ENCODE data around the gene IL3RA.
A peak's percentile ranks its signal among the peaks of the same experiment; 100 is the strongest.

The IL3RA gene

DNA sequence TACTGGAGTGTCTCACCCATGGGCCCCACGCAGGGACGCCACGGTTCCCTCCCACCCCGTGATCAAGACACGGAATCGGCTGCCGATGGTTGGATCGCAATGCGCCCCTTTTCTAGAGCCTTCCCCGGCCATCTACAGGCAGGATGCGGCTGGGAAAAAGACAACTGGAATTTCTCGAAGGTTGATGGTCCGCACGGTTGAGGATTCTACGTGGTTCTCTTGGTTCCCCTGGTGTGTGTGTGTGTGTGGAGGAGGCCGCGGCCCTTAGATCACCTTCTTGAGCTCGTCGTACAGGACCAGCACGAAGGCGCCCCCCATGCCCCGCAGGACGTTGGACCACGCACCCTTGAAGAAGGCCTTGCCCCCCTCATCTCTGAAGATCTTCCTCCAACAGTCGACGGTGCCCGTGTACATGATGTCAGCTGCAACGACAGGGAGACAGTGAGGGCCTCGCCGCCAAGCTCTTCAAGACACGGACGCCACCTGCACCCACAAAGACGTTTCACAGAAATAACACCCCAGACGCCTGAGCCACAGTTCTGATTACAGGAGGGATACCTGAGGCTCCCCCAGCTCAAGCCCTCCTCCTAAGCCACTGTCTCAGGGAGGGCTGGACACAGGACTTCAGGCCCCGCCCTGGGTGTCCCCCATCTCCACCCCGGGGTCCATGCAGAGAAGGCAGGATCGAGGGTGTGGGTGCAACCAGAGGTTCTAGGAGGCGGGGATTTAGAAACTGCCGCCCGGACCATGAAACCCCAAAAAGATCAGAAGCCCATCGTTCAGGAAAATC, 49.9 kb downstream of the IL3RA start:
- DNase-seq (ENCODE audit: low read depth): no peak
- TF ChIP-seq CTCF (conservative IDR thresholded peaks at IDR 0.05; ENCODE audit: low read depth, low read length): no peak

DNA sequence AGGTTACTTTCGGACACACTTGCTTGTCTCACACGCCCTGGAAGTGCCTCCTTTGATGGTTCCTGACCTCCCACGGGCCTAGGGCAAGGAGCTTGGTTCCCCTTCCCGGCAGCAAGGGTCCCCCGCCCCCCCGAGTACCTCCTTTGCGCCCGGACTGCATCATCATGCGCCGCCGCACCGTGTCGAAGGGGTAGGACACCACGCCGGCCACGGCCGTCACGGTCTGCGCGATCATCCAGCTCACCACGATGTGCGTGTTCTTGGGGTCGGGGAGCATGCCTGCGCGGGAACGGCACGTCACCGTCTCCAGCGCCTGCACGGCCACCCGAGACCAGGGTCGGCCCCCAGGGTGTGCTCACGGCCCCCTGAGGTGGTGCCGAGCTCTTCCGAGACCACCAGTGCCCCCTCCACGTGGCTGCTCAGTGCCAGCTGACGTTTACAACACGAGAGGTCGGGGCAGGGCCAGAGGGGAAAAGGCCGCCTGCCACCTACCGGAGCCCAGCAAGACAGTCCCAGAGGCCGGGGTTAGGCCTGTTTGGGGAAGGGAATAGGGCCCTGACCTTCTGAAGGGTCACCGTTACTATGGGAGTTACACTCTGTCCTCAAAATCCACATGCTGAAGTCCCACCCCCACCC, 50.7 kb downstream of the IL3RA start:
- no peak for DNase-seq (ENCODE audit: low read depth)
- TF ChIP-seq CTCF (conservative IDR thresholded peaks at IDR 0.05; ENCODE audit: low read depth, low read length): no peak
- H3K4me3 ChIP-seq (ENCODE audit: low read depth, low read length): no peak overlapping the region

More for the DNA sequence above, 49.9 kb downstream of the IL3RA start:
- H3K4me3 ChIP-seq (ENCODE audit: low read depth, low read length): no peak overlapping the region

GRCh38 chrX:1388651-1389050, 52.1 kb downstream of the IL3RA start:
- DNase-seq (ENCODE audit: low read depth): no peak
- TF ChIP-seq CTCF (conservative IDR thresholded peaks at IDR 0.05; ENCODE audit: low read depth, low read length): no peak
- no peak overlapping the region for H3K4me3 ChIP-seq (ENCODE audit: low read depth, low read length)

GRCh38 chrX:1389181-1389992, 52.8 kb downstream of the IL3RA start:
- no peak for TF ChIP-seq CTCF (conservative IDR thresholded peaks at IDR 0.05; ENCODE audit: low read depth, low read length)
- DNase-seq (ENCODE audit: low read depth): no peak
- H3K4me3 ChIP-seq (ENCODE audit: low read depth, low read length): no peak overlapping the region

GRCh38 chrX:1389993-1390285, 53.4 kb downstream of the IL3RA start:
- DNase-seq (ENCODE audit: low read depth): no peak
- TF ChIP-seq CTCF (conservative IDR thresholded peaks at IDR 0.05; ENCODE audit: low read depth, low read length): no peak
- no peak overlapping the region for H3K4me3 ChIP-seq (ENCODE audit: low read depth, low read length)

- TF ChIP-seq CTCF (conservative IDR thresholded peaks at IDR 0.05; ENCODE audit: low read depth, low read length): no peak
- peak overlapping the region; percentile 100 for H3K4me3 ChIP-seq (ENCODE audit: low read depth, low read length)
- DNase-seq (ENCODE audit: low read depth): no peak
Measured at GRCh38 chrX:1390621-1391369, 54.2 kb downstream of the IL3RA start.
